T-helper 1 cell treated with Interleukin-12 subunit alpha and Interleukin-12 subunit beta and Interleukin-4 antibody, amounts not matched to agents 30 μg/mL and 1 μg/mL, for 36 hours (primary cell): Measurements from ENCODE around the gene MAZ.
"Not testable (repeated sequence)": the region's sequence is repeated elsewhere in the genome, so short reads cannot be mapped to it uniquely, and the experiment has no call there.

Source experiments
- H3K27ac Mint-ChIP-seq: one replicate; pipeline ENCODE4 v1.8.0; 2021; ENCODE audit warnings: mild to moderate bottlenecking, mixed read lengths
- H3K27me3 Mint-ChIP-seq: one replicate; pipeline ENCODE4 v1.8.0; 2021; ENCODE audit warnings: low read depth, mixed read lengths
- H3K36me3 Mint-ChIP-seq: one replicate; pipeline ENCODE4 v1.8.0; 2021; ENCODE audit warnings: low read depth, mixed read lengths
- H3K4me1 Mint-ChIP-seq: one replicate; pipeline ENCODE4 v1.8.0; 2021; ENCODE audit warnings: low read depth, mixed read lengths
- H3K4me3 Mint-ChIP-seq: one replicate; pipeline ENCODE4 v1.8.0; 2021; ENCODE audit warnings: mild to moderate bottlenecking, moderate library complexity, mixed read lengths
- H3K9me3 Mint-ChIP-seq: one replicate; pipeline ENCODE4 v1.8.0; 2021; ENCODE audit warnings: mixed read lengths

MAZ gene

GRCh38 chr16:29793153-29793552 is 13.2 kb upstream of the MAZ start:
- not testable (repeated sequence) for H3K9me3 Mint-ChIP-seq, H3K27me3 Mint-ChIP-seq
- peaks cover 26% of the 10 kb centered on the region for H3K36me3 Mint-ChIP-seq
- peak overlapping the region; percentile 49 for H3K27ac Mint-ChIP-seq
- peak overlapping the region; percentile 99 for H3K4me3 Mint-ChIP-seq
- H3K4me1 Mint-ChIP-seq = peaks cover 37% of the 10 kb centered on the region

GRCh38 chr16:29794231-29794710 is 12.1 kb upstream of the MAZ start:
- no peak overlapping the region for H3K4me3 Mint-ChIP-seq
- no peaks in the 10 kb centered on the region for H3K27me3 Mint-ChIP-seq
- no peak overlapping the region for H3K27ac Mint-ChIP-seq
- H3K9me3 Mint-ChIP-seq = no peaks in the 10 kb centered on the region
- peaks cover 37% of the 10 kb centered on the region for H3K4me1 Mint-ChIP-seq
- H3K36me3 Mint-ChIP-seq = peaks cover 33% of the 10 kb centered on the region

GRCh38 chr16:29802416-29802935 is 3.9 kb upstream of the MAZ start:
- Mint-ChIP-seq H3K4me1 (peaks cover 19% of the 10 kb centered on the region), H3K4me3 (peak overlapping the region; percentile 34), H3K27me3 (no peaks in the 10 kb centered on the region), H3K36me3 (peaks cover 47% of the 10 kb centered on the region), H3K9me3 (no peaks in the 10 kb centered on the region), H3K27ac (peak overlapping the region; percentile 52)

- Mint-ChIP-seq H3K4me1 (peaks cover 31% of the 10 kb centered on the region), H3K27me3 (no peaks in the 10 kb centered on the region), H3K36me3 (peaks cover 43% of the 10 kb centered on the region), H3K4me3 (peak overlapping the region; percentile 99), H3K27ac (peak overlapping the region; percentile 99), H3K9me3 (no peaks in the 10 kb centered on the region)
These were observed 2.3 kb upstream of the MAZ start for GRCh38 chr16:29804020-29804419.

DNA sequence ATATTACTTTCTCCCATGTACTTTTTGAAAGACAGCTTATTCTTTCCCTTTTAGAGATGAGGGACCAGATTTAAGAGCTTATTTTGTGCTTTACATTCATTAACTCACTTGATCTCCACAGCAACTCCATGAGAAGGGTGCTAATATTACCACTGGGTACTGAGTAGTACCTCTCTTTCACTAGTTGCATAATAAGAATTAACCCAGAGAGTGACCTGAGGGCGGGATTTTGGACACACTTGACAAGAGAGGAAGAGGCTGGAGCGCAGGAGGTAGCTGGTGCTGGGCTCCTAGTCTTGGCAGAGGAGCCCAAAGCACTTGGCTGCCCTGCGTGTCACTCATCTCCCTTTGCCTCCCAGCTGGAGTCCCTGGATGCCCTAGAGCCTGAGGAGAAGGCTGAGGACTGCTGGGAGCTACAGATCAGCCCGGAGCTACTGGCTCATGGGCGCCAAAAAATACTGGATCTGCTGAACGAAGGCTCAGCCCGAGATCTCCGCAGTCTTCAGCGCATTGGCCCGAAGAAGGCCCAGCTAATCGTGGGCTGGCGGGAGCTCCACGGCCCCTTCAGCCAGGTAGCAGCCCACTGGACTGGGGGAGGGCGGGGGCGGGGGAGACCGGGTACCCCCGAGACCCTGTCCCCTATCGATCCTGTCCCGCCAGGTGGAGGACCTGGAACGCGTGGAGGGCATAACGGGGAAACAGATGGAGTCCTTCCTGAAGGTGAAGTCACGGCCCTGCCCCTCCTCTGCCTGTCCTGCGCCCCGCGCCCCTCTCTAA is 1.7 kb upstream of the MAZ start:
- Mint-ChIP-seq H3K27me3 (no peaks in the 10 kb centered on the region), H3K27ac (peak overlapping the region; percentile 99), H3K36me3 (peaks cover 42% of the 10 kb centered on the region), H3K4me1 (peaks cover 33% of the 10 kb centered on the region), H3K9me3 (no peaks in the 10 kb centered on the region), H3K4me3 (peak overlapping the region; percentile 99)

DNA sequence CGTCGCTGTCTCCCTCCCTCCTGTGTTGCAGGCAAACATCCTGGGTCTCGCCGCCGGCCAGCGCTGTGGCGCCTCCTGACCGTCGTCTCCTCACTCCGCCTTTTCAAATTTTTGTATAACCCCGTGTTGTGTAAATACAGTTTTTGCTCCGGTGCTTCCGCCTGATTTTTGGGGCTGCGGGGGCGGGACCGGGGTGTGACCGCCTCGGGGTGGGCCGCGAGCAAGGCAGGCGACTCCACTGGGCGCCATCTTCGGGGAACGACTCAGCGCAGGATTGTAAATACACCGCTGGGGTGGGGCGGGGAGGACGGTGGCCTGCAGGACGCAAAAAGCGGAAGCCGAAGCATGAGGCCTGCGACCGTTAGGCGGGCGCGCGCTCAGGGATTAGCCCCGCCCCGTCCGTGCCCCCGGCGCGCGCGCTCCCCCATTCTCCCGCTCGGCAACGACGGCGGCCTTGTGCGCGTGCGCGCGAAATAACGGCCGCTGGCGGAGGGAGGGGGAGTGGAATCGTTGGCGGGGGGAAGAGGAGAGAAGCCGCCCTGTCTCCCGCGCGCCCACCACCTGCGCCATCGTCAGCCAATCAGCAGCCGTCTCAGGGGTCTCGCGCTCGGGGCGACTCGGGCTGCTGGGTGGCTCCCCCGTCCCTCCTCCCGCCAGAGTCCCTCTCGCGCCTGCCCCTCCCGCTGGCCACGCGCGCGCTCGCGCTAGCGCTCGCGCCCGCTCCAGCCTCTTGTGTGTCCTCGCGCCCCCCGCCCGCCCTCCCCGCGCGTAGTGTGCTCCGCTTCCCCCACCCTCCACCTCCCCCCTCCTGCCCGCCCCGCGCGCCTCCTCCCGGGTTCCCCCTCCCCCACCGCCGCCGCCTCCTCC is 864 bp upstream of the MAZ start:
- H3K36me3 Mint-ChIP-seq = peaks cover 44% of the 10 kb centered on the region
- H3K4me1 Mint-ChIP-seq = peaks cover 39% of the 10 kb centered on the region
- peak overlapping the region; percentile 99 for H3K27ac Mint-ChIP-seq
- H3K9me3 Mint-ChIP-seq = no peaks in the 10 kb centered on the region
- no peaks in the 10 kb centered on the region for H3K27me3 Mint-ChIP-seq
- peak overlapping the region; percentile 99 for H3K4me3 Mint-ChIP-seq

GRCh38 chr16:29806641-29807425 is 504 bp downstream of the MAZ start:
- peaks cover 4% of the 10 kb centered on the region for H3K27me3 Mint-ChIP-seq
- H3K4me3 Mint-ChIP-seq = peak overlapping the region; percentile 92
- peaks cover 39% of the 10 kb centered on the region for H3K36me3 Mint-ChIP-seq
- peak overlapping the region; percentile 92 for H3K27ac Mint-ChIP-seq
- no peaks in the 10 kb centered on the region for H3K9me3 Mint-ChIP-seq
- peaks cover 49% of the 10 kb centered on the region for H3K4me1 Mint-ChIP-seq

GRCh38 chr16:29807426-29808218 is 1.3 kb downstream of the MAZ start:
- H3K4me1 Mint-ChIP-seq = peaks cover 47% of the 10 kb centered on the region
- H3K27ac Mint-ChIP-seq = peak overlapping the region; percentile 92

DNA sequence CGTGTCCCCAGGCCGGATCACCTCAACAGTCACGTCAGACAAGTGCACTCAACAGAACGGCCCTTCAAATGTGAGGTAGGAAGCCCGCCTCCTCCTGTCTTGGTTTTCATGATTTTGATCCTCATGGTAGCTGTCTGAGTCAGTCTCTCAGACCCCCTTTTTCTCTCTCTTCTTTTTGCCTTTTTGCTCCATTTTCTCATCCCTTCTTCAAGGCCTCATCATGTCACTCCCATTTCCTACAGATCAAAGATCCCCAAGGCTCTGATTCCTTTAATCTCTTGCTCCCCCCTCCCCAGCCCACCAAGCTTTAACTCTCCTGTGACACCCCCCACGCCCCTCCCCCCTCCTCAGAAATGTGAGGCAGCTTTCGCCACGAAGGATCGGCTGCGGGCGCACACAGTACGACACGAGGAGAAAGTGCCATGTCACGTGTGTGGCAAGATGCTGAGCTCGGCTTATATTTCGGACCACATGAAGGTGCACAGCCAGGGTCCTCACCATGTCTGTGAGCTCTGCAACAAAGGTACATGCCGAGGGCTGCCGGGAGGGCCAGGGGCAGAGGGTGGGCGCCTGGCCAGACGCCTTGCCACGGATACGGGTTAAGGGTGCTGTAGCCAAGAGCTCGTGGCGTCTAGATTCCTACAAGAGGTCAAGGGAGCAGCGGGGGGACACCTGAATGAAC is 2.0 kb downstream of the MAZ start:
- H3K27ac Mint-ChIP-seq = peak overlapping the region; percentile 92
- peaks cover 31% of the 10 kb centered on the region for H3K36me3 Mint-ChIP-seq
- peak overlapping the region; percentile 92 for H3K4me3 Mint-ChIP-seq
- H3K9me3 Mint-ChIP-seq = no peaks in the 10 kb centered on the region
- peaks cover 11% of the 10 kb centered on the region for H3K27me3 Mint-ChIP-seq
- peaks cover 50% of the 10 kb centered on the region for H3K4me1 Mint-ChIP-seq

More at GRCh38 chr16:29807426-29808218, 1.3 kb downstream of the MAZ start:
- peaks cover 36% of the 10 kb centered on the region for H3K36me3 Mint-ChIP-seq
- H3K4me3 Mint-ChIP-seq = peak overlapping the region; percentile 92
- no peaks in the 10 kb centered on the region for H3K9me3 Mint-ChIP-seq
- peaks cover 6% of the 10 kb centered on the region for H3K27me3 Mint-ChIP-seq

- Mint-ChIP-seq H3K4me1 (peaks cover 42% of the 10 kb centered on the region), H3K36me3 (peaks cover 25% of the 10 kb centered on the region)
These were observed 2.9 kb downstream of the MAZ start for GRCh38 chr16:29809031-29809747.

DNA sequence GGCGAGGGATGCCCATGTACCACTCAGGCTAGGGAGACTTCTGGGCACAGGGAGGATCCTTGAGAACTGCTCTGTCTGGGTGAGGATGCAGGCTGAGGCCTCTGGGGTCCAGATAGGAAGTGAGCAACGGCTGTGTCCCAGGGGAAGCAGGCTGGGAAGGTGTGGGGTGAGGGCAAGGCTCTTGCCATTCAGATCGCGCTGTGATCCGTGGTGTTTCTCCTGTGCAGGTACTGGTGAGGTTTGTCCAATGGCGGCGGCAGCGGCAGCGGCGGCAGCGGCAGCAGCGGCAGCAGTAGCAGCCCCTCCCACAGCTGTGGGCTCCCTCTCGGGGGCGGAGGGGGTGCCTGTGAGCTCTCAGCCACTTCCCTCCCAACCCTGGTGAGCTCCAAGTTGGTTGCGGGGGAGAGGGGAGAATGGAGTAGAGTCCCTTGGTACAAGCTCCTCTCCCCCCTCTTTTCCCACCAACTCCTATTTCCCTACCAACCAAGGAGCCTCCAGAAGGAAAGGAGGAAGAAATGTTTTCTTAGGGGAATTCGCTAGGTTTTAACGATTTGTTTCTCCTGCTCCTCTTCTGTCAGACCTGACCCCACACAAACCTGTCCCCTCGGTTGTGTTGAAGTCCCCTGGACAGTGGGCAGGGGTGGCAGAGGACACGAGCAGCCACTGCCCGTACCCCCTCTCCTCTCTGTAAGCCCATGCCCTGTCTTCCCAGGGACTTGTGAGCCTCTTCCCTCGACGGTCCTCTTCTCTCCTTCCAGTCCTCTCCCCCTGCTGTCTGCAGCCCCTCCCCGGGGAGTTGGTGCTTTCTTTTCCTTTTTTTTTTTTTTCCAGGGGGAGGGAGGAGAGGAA is 3.7 kb downstream of the MAZ start:
- H3K36me3 Mint-ChIP-seq = peaks cover 21% of the 10 kb centered on the region
- peaks cover 11% of the 10 kb centered on the region for H3K27me3 Mint-ChIP-seq
- no peaks in the 10 kb centered on the region for H3K9me3 Mint-ChIP-seq
- peaks cover 43% of the 10 kb centered on the region for H3K4me1 Mint-ChIP-seq
- H3K27ac Mint-ChIP-seq = peak overlapping the region; percentile 85
- peak overlapping the region; percentile 91 for H3K4me3 Mint-ChIP-seq

More at GRCh38 chr16:29809031-29809747, 2.9 kb downstream of the MAZ start:
- Mint-ChIP-seq H3K27ac (no peak overlapping the region), H3K27me3 (peaks cover 11% of the 10 kb centered on the region), H3K4me3 (peak overlapping the region; percentile 92), H3K9me3 (no peaks in the 10 kb centered on the region)

- no peaks in the 10 kb centered on the region for H3K9me3 Mint-ChIP-seq
- H3K27me3 Mint-ChIP-seq = peaks cover 11% of the 10 kb centered on the region
- H3K36me3 Mint-ChIP-seq = peaks cover 18% of the 10 kb centered on the region
- H3K4me3 Mint-ChIP-seq = peak overlapping the region; percentile 91
- H3K4me1 Mint-ChIP-seq = peaks cover 45% of the 10 kb centered on the region
- peak overlapping the region; percentile 85 for H3K27ac Mint-ChIP-seq
These were observed 4.4 kb downstream of the MAZ start for GRCh38 chr16:29810699-29811169.
